Renal cortex interstitium (tissue), 15 donors: Measurements from ENCODE around the gene GRXCR2. TPM values are rescaled to one million over a fixed set of nuclear protein-coding genes. Genes with fewer than 3 reads are reported as not detected.

ENCODE experiments used
- DNase-seq, 11 donors: peaks; one replicate each; pipeline ENCODE4 v3.0.0-alpha.2; 2013; ENCODE audit warnings: low read depth in 9 of 11, low spot score in 4 of 11; ENCODE audit errors: extremely low read depth in 1 of 11
- long read RNA-seq, 16 experiments: transcript quantifications; one replicate each; lab custom pipeline, GENCODE V29; 2026
- polyA plus RNA-seq, 3 donors: library from polyadenylated mRNA; unstranded; fragments of 120-200 nt; gene quantifications; one replicate each; pipeline ENCODE4 v1.2.1, GENCODE V29; 2013; ENCODE audit not compliant: insufficient read length in 3 of 3

Gene GRXCR2, protein sequence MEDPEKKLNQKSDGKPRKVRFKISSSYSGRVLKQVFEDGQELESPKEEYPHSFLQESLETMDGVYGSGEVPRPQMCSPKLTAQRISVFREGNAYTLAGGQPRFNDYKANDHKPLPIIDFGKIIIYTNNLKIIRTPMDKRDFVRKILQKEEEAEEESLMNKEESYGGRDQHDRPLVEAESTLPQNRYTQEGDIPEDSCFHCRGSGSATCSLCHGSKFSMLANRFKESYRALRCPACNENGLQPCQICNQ
- not detected for polyA plus RNA-seq
- long read RNA-seq, donor 1 = 0 reads
- long read RNA-seq, donor 2 = 0 reads
- long read RNA-seq, donor 3 = 0 reads
- long read RNA-seq, donor 4 = 0 reads
- long read RNA-seq, donor 5 = 0 reads
- long read RNA-seq, donor 6, partial matches to known transcripts = 7 of 7 reads
- long read RNA-seq, donor 6, other reads (novel, unspliced or antisense) = 0 of 7 reads
- long read RNA-seq, donor 7 = 0 reads
- long read RNA-seq, donor 8 = 0 reads
- long read RNA-seq, donor 9 = 0 reads
- long read RNA-seq, donor 10 = 0 reads
- long read RNA-seq, donor 11 = 0 reads
- long read RNA-seq, donor 12 = 0 reads
- long read RNA-seq, donor 13 = 0 reads
- long read RNA-seq, donor 14 = 0 reads
- long read RNA-seq, donor 15 = 0 reads
- long read RNA-seq, donor 16 = 0 reads

- no peak for DNase-seq
These were observed at the start of gene GRXCR2 for GRCh38 chr5:145872914-145873313. Gene GRXCR2, minus strand, starts transcription at chr5:145873014. Its CDS starts 46 bp downstream, at chr5:145872968.

DNA sequence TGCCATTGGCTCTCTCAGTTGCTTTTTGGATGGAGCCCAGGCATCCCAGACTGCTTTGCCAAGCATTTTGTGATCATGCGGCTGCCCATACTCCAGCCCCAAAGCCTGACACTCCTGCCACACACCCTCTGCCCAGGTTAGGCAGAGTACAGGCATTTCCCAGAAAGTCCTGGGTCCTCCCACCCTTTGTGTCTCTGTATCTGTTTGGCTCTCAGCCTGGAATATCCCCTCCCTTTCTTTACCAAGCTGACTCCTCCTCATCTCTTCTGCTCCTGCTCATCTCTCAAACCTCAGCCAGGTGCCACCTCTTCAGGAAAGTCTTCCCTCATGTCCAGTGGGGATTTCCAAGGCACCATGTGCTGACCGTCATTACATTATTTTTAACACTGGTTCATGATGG lies 49.2 kb upstream of the GRXCR2 start:
- no peak for DNase-seq

- no peak for DNase-seq
These were observed 48.4 kb upstream of the GRXCR2 start for GRCh38 chr5:145921211-145921610.

DNA sequence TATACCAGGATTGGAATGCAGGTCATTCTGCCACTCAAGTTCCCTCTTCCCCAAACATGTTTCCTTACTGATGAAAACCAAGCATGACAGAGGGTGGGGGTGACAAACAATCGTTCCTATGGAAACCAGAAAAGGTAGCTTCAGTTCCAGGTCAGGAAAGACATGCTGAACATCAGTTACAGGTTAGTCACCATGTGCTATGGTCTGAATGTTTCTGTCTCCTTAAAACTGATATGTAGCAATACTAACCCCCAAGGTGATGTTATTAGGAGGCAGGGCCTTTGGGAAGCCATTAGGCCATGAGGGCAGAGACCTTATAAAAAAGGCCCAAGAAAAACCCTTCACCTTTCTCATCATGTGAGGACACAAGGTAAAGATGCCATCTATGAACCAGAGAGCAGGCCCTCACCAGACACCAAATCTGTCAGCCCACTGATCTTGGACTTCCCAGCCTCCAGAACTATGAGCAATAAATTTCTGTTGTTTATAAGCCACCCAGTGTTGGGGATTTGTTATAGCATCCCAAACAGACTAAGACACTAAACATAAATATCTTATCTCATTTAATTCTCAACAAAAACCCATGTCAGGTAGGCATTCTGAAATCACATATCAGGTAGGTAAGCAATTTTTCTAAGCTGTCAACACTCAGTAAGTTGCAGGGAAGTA lies 47.9 kb upstream of the GRXCR2 start:
- DNase-seq = no peak

DNA sequence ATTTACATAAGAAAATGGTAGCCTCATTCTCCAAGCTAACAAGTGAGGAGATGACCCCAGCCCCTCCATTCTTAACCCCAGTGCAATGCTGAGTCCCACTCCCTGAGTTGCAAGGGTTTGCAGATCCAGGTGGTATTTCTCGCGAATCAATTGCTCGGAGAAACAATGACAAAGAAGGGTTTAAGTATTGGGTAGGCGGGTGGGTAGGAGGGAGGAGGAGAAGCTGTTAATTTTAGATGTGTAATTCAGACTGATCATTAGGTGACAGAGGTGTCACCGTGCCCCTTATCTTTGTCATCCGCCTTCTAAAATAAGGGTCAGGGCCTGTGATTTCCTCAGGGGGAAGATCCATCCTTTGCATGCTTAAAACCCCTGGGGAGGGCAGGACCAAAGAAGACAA lies 46.6 kb upstream of the GRXCR2 start:
- no peak for DNase-seq

GRCh38 chr5:145918397-145918796 lies 45.6 kb upstream of the GRXCR2 start:
- DNase-seq = no peak

DNA sequence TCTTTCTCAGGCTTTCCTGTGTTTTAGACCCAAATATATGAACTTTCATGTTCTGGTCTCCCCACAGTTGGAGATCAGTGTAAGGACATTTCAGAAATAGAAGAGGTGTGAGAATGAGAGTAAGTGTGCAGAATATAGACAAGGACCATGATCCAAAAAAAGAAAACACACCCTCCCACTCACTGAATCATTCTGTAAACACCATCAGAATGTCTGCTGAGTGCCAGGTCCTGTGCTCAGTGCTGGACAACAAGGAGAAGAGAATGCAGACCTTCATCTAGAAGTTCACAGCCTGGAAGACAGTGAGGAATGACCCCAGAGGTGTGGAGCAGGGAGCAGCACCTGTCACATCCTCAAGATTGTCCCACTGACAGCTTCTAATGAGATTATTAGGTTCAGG lies 44.5 kb upstream of the GRXCR2 start:
- no peak for DNase-seq

- DNase-seq = no peak
These were observed 43.3 kb upstream of the GRXCR2 start for GRCh38 chr5:145915970-145916638.

GRCh38 chr5:145913701-145914100 lies 40.9 kb upstream of the GRXCR2 start:
- DNase-seq = no peak

DNA sequence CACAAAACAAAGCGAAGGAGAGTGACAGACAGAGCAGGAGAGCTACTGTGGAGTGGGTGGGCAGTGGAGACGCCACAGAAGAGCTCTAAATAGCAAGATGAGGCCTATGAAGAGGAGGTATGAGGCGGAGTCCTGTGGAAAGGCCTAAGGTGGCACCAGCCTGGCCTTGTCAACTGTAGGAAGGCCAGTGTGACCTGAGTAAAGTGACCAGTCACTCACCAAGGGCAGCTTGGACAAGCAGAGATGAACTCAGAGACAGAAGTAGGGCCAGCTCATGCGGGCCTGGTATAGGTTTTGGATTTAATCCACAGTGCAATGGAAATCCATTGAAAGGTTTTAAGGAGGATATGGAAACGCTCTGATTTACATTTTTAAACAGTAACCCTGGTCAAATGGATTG lies 39.8 kb upstream of the GRXCR2 start:
- no peak for DNase-seq

DNA sequence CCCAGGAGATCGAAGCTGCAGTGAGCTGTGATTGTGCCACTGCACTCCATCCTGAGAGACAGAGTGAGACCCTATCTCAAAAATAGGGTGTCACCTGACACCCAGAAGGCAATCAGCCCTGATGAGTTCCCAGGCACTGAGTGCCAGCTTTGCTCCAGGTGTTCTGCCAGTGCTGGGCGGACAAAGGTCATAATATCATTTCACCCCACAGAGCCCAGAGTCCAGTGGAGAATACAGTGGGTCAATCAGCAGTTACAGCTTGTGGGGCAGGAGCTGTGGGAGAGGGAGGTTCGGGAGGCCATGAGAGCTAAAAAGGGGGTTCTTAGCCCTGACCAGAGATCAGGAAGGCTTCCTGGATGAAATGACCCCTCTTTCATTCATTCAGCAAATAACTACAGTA lies 39.2 kb upstream of the GRXCR2 start:
- no peak for DNase-seq

- DNase-seq = no peak
These were observed 38.4 kb upstream of the GRXCR2 start for GRCh38 chr5:145911164-145911563.

DNA sequence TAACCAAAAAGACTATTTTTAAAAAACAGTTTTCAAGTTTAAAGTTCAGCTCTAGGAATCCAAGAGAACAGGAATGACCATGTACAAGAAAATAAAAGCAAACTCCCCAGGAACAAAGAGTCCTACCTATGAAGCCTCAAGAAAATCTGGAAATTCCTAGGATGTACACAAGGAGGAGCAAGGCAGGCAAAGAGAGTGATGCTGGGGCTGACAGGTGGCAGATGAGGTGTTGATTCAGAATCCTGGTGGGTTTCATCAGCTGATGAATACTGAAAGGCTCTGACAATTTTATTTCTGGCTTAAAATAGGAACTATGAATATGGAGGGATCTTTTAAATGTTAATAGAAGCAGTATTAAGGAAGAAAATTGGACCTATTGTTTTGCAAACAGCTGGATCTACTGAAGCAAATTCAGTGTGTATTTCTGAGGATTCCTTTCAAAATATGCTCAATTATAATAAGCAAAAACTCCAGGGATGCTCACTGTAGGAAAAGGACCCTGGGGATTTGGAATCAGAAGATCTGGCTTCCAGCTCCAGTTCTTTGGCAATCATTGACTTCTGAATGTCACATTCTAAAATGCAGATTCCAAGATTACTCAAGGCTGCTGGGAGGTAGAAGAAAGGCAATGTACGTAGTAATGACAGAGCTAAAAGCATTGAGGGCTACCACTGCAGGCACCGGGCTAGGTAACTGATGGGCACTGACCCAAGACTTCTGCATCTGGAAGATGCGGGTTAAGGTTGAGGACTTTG lies 35.6 kb upstream of the GRXCR2 start:
- no peak for DNase-seq

DNA sequence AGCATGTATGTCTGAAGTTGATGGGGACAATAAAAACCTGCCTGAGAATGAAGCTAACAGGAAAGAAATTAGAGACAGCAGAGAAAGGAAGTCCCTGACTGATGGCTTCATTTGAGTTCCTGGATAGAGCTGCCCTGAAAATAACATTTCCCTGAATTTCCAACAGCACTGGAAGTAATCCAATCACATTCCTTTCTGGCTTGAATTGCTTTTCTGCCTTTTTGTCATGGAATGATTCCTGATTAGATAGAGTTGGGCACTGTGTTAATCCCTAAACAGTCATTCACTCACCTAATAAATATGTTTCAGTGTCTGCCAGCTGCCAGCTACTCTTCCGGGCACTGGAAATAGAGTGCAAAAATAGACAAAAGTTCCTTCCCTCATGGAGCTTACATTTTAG lies 33.6 kb upstream of the GRXCR2 start:
- DNase-seq = no peak

- no peak for DNase-seq
These were observed 31.9 kb upstream of the GRXCR2 start for GRCh38 chr5:145904743-145905142.

DNA sequence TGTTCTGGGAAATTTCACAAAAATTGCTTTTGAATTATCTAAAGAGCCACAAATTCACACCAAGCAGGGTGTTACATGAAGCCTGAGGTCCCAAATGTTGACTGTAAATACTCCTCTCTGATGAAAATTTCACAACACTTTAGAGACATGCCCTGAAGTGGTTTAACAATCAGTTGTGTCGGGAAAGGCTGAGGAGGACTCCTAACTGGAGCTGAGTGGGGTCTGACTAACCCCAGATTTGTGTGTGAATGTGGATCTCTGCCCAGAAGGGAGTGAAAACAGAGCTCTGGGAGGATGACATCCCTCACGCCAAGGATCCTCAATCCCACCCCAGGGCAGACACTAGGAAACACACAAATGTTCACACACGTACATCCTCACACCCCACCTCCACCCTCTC lies 31.1 kb upstream of the GRXCR2 start:
- no peak for DNase-seq

- no peak for DNase-seq
These were observed 30.3 kb upstream of the GRXCR2 start for GRCh38 chr5:145903113-145903512.

DNA sequence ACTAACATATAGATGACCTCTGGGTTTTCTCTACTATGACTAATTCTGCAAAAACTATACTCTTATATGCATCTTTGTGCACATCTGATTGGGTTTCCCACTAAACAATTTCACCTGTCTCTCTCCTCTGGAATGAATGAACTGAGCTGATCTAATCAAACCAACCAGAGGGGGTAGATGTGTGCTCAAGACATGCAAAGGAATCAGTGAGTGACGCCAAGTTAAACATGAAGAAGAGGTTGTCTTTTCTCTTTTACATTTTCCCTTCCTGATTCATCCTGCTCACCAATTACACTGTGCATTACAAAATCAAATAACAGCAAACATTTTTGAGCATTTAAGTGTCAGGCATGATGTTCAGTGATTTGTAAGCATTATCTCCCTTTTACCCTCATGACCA lies 29.6 kb upstream of the GRXCR2 start:
- no peak for DNase-seq

DNA sequence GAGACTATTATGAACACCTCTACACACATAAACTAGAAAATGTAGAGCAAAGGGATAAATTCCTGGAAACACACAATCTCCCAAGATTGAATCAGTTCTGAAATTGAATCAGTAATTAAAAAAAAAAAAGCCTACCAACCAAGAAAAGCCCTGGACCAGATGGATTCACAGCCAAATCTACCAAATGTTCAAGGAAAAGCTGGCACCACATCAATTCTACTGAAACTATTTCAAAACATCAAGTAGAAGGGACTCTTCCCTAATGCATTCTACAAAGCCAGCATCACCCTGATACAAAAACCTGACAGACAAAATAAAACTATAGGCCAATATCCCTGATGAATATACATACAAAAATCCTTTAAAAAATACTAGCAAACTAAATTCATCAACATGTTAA lies 25.4 kb upstream of the GRXCR2 start:
- DNase-seq = no peak
